Esophagus squamous epithelium (tissue), 4 donors: ENCODE measurements around the gene PGAP2.

ENCODE experiments used
- POLR2A ChIP-seq, 4 donors: fragments of 450-650 bp; IDR thresholded peaks; one replicate each; pipeline ENCODE4 v1.6.1; 2017; ENCODE audit warnings: antibody characterized with exemption in 4 of 4, mild to moderate bottlenecking in 4 of 4, moderate library complexity in 3 of 4
- TF ChIP-seq, protein P1 (sequence below), 6 experiments: fragments of 450-650 bp in 4 of 6; fragments of 200-600 bp in 2 of 6; sonication (generic) in 2 of 6; IDR thresholded peaks; one replicate each; pipeline ENCODE4 v1.5.1; 2016 to 2019; ENCODE audit warnings: antibody characterized with exemption in 6 of 6, mild to moderate bottlenecking in 4 of 6, moderate library complexity in 4 of 6

DNA sequence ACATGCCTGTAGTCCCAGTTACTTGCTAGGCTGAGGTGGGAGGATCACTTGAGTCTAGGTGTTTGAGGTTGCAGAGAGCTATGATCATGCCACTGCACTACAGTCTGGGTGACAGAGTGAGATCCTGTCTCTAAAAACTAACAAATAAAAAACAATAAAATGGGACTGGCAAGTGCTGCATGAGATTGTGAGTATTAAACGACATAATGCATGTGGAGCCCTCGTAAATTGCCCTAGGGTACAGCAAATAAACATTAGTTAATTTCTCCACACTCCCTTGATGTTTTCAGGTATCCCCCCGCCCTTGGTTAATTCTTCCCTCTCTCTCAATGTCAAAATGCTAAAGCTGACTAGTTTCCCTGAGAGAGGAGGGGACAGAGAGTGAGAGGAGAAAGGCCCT, 37.3 kb downstream of the PGAP2 start:
- TF ChIP-seq, protein P1, sequence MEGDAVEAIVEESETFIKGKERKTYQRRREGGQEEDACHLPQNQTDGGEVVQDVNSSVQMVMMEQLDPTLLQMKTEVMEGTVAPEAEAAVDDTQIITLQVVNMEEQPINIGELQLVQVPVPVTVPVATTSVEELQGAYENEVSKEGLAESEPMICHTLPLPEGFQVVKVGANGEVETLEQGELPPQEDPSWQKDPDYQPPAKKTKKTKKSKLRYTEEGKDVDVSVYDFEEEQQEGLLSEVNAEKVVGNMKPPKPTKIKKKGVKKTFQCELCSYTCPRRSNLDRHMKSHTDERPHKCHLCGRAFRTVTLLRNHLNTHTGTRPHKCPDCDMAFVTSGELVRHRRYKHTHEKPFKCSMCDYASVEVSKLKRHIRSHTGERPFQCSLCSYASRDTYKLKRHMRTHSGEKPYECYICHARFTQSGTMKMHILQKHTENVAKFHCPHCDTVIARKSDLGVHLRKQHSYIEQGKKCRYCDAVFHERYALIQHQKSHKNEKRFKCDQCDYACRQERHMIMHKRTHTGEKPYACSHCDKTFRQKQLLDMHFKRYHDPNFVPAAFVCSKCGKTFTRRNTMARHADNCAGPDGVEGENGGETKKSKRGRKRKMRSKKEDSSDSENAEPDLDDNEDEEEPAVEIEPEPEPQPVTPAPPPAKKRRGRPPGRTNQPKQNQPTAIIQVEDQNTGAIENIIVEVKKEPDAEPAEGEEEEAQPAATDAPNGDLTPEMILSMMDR (IDR thresholded peaks at IDR 0.05), result no peak
- no peak for TF ChIP-seq POLR2A (IDR thresholded peaks at IDR 0.05)
